LHCN-M2 (cell line): ENCODE data around the gene VCPKMT. TPM values are rescaled to one million over a fixed set of nuclear protein-coding genes. Genes with fewer than 3 reads are reported as not detected.

Experiments used
- DNase-seq: peaks from one replicate; pipeline ENCODE4 v3.0.0-alpha.2; 2012; ENCODE audit warnings: low read depth
- polyA plus RNA-seq: library from polyadenylated mRNA; unstranded; fragments of >200 nt; gene quantifications from one replicate; pipeline ENCODE4 v1.2.1, GENCODE V29; 2012; ENCODE audit warnings: missing spikeins
- total RNA-seq: library from RNA; depleted of rRNA; stranded (reverse); fragments of >200 nt; gene quantifications from 2 replicates; pipeline ENCODE4 v1.2.3, GENCODE V29; 2014; rRNA removed

Gene VCPKMT
- 8.3 and 8.4 TPM in 2 replicates for total RNA-seq
- 2.4 TPM for polyA plus RNA-seq

GRCh38 chr14:50116181-50116956 is at the start of gene VCPKMT:
VCPKMT (minus strand) TSS chr14:50116572; CDS start chr14:50116552, 20 bp downstream.
- peak; percentile 90 for DNase-seq

- DNase-seq: no peak
These were observed 39.7 kb upstream of the VCPKMT start for GRCh38 chr14:50156111-50156510.

DNA sequence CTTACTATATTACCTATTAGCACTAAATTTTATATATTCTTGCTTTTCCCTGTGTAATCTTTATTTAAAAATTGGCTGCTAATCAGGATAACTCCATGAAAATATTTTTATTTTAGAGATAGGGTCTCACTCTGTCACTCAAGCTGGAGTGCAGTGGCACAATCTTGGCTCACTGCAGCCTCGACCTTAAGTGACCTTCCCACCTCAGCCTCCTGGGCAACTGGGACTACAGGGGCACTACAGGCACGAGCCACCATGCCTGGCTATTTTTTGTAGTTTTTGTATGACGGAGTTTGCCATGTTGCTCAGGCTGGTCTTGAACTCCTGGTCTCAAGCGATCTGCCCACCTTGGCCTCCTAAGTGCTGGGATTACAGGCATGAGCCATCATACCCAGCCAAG is 32.4 kb upstream of the VCPKMT start:
- DNase-seq: no peak

- DNase-seq: peak; percentile 50
These were observed 22.8 kb upstream of the VCPKMT start for GRCh38 chr14:50139192-50139591.

DNA sequence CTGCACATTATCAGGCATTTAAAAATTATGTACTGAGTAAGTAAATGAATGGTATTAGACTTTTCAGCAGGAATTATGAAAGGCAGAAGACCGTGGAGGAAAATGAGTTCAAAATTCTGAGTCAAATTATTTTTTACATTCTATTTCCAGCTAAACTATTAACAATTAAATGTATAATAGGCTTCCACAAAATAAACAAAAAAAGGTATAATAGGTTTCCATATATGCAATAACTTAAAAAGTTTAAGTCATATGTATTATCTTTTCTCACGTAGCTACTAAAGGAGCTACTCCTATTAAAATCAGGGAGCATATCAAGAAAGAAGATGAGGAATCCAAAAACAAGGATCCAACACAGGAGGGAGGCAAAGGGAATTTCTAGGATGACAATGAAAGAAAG is 11.4 kb upstream of the VCPKMT start:
- no peak for DNase-seq

GRCh38 chr14:50123062-50123461 is 6.7 kb upstream of the VCPKMT start:
- no peak for DNase-seq

DNA sequence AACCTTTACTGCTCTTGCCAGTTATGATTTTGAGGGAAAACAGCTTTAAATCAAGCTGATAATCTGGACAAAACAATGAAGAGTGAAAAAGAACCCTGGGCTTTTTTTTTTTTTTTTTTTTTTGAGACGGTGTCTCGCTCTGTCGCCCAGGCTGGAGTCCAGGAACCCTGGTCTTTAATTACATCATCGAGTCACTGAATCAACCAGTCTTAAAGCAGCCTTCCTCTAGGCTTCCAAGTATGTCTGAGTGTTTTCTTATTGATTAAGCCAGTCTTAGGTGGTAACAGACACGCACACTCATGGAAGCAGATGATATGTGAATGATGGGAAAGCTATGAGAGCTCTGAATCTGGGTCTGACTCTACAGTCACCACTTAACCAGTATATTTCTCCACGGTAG is 5.9 kb upstream of the VCPKMT start:
- DNase-seq: no peak

DNA sequence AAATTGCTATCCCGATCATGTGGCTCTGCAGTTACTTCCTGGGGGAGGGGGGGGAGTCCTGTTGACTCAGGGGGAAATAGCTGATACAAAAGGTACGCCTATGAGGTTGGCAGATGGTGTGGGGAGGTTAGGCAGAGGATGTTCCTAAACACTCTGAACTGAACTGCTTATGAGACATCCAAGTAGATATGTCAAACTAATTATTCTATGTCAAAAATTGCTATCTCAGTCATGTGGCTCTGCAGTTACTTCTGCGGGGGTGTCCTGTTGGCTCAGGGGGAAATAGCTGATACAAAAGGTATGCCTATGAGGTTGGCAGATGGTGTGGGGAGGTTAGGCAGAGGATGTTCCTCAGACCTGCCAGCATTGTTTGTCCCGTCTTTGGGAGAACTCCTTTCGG is 5.1 kb upstream of the VCPKMT start:
- DNase-seq: no peak

DNA sequence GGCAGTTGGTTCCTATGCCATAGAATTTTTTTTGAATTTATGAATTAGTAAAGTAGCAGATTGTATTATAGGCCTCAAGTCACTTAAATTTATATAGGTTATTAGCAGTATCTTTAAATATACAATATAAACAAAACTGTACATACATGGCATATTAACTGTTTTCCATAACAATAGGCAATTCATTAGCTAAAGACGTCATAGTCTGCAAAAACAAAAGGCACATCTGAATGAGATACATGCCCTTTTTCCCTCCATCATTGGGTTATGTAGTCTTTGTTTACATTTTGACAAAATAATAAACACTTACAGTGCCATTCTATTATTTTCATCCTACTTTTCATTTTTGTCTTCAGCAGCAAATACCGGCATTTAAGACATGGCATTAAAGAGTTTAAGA is 1.1 kb upstream of the VCPKMT start:
- DNase-seq: no peak

DNA sequence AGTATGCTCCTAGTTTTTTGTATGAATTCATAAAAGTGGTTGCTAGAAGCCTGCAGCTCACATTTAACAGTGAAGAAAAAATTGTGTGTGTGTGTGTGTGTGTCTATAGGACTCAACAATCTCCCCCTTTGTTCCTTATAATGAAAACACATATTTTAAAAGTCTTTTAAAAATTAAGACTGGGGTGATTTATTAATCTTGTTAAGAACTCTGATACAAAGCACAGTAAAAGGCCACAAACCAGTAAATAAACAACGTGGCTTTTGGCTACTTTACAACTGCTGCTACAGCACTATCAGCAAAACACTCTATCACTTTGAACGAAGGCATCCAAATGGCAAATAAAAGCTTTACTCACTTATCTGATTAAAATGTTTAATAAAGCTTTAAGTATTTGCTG is 594 bp upstream of the VCPKMT start:
- DNase-seq: no peak

DNA sequence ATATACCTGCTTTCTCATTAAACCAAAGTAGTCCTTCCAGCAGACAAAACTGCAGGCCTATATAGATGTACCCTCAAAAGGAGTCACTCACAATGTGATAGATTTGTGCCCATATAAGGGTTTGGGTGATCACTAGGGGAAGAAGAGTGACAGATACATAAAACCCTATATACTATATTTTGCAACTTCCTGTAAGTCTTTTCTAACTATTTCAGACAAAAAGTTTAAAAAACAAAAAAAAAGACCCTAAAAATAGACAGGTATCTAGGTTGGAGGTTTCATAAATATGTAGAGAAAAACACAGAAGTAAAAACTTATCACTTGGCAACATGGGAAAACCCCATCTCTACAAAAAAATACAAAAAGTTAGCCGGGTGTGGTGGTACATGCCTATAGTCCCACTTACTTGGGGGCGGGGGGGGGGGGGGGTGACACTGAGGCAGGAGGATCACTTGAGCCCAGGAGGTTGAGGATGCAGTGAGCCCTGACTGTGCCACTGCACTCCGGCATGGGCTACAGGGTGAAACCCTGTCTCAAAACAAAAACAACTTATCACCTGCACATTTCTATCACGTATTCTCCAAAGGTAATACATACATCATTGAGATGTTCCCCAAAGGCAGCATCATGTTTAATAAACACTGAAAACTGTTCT is 2.9 kb downstream of the VCPKMT start:
- DNase-seq: no peak

GRCh38 chr14:50110323-50111037 is 5.9 kb downstream of the VCPKMT start:
- DNase-seq: no peak

DNA sequence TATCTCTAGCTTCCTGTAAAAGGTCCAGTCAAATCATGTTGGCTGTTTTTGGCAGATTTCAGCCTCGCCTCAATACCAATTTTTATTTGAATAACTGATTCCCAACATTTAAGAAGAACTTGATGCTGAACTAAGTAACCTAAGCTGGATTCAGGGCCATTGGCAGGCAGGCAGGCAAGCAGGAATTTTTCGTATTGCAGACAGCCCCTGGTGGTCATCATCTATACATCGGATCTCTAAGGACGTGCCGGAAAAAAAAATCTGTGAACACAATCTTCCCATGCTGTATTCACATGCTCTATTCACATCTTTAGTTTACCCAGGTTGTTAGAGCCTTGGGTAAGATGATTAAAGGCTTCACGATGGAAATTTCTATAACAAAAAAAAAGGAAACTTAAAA is 7.0 kb downstream of the VCPKMT start:
- DNase-seq: peak; percentile 15

GRCh38 chr14:50107850-50108249 is 8.5 kb downstream of the VCPKMT start:
- no peak for DNase-seq

DNA sequence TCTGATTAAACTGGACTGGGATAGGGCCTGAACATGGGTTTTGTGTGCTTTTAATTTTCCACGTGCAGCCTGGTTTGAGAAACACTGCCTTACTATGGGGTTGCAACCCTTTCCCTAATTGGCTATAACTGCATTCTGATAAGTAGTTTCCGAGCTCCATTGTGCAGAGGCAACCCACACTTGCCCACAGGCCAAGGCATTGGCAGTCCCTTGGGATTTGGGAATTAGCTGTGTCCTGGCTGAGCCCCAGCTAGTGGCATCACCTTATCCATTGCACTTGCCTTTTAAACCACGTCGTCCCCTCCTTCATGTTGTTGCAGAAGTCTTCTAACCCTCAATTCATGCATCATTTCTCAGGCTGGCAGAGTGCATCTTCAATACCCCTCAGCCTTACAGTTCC is 10.2 kb downstream of the VCPKMT start:
- peak; percentile 3 for DNase-seq

- DNase-seq: no peak
These were observed 12.8 kb downstream of the VCPKMT start for GRCh38 chr14:50103558-50103957.

DNA sequence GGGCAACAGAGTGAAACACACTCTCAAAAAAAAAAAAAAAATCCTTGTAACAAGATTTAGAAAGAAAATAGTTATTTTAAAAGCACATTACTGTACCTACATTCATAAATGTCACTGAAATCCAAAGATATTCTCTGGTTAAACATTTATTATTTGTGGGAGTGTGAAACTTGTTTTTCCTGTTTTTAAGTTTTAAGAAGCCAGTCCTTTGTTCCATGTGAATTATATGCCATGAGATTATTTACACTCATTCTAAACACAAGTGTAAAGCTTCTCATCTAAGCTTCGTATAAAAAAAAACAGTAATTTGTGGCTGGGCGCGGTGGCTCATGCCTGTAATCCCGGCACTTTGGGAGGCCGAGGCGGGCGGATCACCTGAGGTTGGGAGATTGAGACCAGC is 15.0 kb downstream of the VCPKMT start:
- DNase-seq: no peak

DNA sequence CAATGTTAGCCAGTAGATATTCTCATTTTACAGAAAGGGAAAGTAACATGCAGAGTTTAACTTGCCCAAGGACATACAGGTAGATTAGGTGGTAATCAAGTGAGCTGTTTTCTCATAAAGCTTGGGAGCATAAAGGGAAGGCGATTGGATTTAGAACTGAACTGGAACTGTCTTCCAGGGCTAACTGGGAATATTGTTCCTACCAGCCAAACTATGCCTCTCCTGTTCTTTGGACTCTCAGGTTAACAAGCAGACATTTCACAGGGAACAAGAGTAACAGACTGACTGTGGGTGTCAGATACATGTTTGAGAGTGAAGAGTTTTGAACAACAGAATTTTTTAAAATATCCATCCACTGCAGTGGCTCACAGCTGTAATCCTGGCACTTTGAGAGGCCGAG is 15.6 kb downstream of the VCPKMT start:
- DNase-seq: no peak

- peak; percentile 66 for DNase-seq
These were observed 17.0 kb downstream of the VCPKMT start for GRCh38 chr14:50099335-50099734.

- DNase-seq: no peak
These were observed 20.5 kb downstream of the VCPKMT start for GRCh38 chr14:50095895-50096294.

GRCh38 chr14:50094056-50094755 is 22.2 kb downstream of the VCPKMT start:
- no peak for DNase-seq

GRCh38 chr14:50093496-50093895 is 22.9 kb downstream of the VCPKMT start:
- no peak for DNase-seq
